ENCODE data around the gene ARMH3.

Gene ARMH3

DNA sequence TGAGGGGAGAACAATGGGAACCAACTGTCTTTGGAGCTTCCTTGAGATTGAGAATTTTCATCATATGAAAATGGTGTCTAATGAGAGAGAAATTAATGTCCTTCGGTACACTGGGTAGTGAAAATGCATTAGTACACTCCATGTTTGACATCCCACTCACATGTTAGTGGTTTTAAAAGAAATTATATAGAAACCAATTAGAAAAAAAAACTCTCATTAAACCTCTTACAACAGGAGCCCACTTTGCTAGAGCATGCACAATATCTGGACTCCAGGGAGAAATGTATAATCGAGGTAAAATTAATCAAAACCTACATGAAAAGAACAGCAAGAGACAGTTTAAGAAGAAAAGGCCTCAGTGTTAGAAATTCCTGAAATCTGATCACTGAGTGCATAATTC lies 133.1 kb downstream of the ARMH3 start:
- no peak for TF ChIP-seq CTCF (IDR thresholded peaks at IDR 0.05; ENCODE audit: low read depth, low read length)
- TF ChIP-seq, protein P1, sequence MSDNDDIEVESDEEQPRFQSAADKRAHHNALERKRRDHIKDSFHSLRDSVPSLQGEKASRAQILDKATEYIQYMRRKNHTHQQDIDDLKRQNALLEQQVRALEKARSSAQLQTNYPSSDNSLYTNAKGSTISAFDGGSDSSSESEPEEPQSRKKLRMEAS (IDR thresholded peaks at IDR 0.05; ENCODE audit: low read depth, low read length) = no peak
- no peak for TF ChIP-seq POLR2A (IDR thresholded peaks at IDR 0.05; ENCODE audit: extremely low read depth, insufficient read length)
- TF ChIP-seq MYC (IDR thresholded peaks at IDR 0.05; ENCODE audit: low read depth, low read length) = no peak
- H3K4me3 ChIP-seq (ENCODE audit: low read depth, low read length) = no peak overlapping the region
- DNase-seq (ENCODE audit: low read depth) = no peak

DNA sequence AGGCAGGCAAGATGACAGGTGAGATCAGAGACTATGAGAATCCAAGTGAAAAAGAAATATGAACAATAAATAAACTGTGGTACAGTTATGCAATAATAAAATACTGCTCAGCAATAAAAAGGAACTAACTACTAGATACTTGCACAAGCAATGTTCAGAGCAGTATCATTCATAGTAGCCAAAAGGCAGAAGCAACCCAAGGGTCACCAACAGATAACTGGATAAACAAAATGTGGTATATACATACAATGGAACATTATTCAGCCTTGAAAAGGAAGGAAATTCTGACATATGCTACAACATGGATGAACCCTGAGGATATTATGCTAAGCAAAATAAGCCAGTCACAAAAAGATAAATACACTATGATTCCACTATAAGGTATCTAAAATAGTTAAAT lies 135.4 kb downstream of the ARMH3 start:
- no peak for TF ChIP-seq CTCF (IDR thresholded peaks at IDR 0.05; ENCODE audit: low read depth, low read length)
- TF ChIP-seq POLR2A (IDR thresholded peaks at IDR 0.05; ENCODE audit: extremely low read depth, insufficient read length) = no peak
- TF ChIP-seq MYC (IDR thresholded peaks at IDR 0.05; ENCODE audit: low read depth, low read length) = no peak
- no peak overlapping the region for H3K4me3 ChIP-seq (ENCODE audit: low read depth, low read length)
- DNase-seq (ENCODE audit: low read depth) = peak; percentile 31

- no peak for DNase-seq (ENCODE audit: low read depth)
These were observed 136.8 kb downstream of the ARMH3 start for GRCh38 chr10:101919026-101919770.

GRCh38 chr10:101912561-101913179 lies 143.3 kb downstream of the ARMH3 start:
- H3K4me3 ChIP-seq (ENCODE audit: low read depth, low read length) = no peak overlapping the region
- no peak for DNase-seq (ENCODE audit: low read depth)
- TF ChIP-seq, protein P1 (IDR thresholded peaks at IDR 0.05; ENCODE audit: low read depth, low read length) = no peak
- TF ChIP-seq CTCF (IDR thresholded peaks at IDR 0.05; ENCODE audit: low read depth, low read length) = no peak
- TF ChIP-seq POLR2A (IDR thresholded peaks at IDR 0.05; ENCODE audit: extremely low read depth, insufficient read length) = no peak
- no peak for TF ChIP-seq MYC (IDR thresholded peaks at IDR 0.05; ENCODE audit: low read depth, low read length)

More at GRCh38 chr10:101919026-101919770, 136.8 kb downstream of the ARMH3 start:
- TF ChIP-seq CTCF (IDR thresholded peaks at IDR 0.05; ENCODE audit: low read depth, low read length) (no peak), POLR2A (IDR thresholded peaks at IDR 0.05; ENCODE audit: extremely low read depth, insufficient read length) (no peak), MYC (IDR thresholded peaks at IDR 0.05; ENCODE audit: low read depth, low read length) (no peak)
- TF ChIP-seq, protein P1 (IDR thresholded peaks at IDR 0.05; ENCODE audit: low read depth, low read length) = no peak
- H3K4me3 ChIP-seq (ENCODE audit: low read depth, low read length) = no peak overlapping the region

DNA sequence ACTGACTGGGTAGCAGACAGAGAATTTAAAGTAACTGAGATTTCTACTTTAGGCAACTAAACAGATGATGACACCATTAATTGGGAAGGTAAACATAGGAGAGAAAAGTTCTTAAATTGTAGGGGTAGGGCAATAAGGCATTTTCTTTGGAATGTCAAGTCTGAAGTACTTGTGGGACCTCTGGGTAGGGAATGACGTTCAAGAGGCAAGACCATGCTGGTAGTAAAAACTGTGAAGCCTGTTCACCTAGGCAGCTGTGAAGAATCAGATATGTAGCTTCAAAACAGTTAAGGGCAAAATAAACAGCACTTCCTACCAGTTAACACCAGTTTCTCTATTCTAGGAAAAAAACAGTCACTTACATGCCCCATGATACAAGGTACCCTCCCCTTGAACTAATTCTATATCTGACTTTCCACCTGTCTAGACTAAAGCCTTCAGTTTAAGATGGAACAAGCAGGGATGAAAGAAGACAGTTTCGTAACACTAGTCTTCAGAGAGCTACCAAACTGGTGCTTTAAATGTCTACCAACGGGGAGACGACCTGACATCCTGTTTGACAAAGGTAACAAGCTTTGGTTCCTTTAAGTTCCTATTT lies 149.3 kb downstream of the ARMH3 start:
- no peak overlapping the region for H3K4me3 ChIP-seq (ENCODE audit: low read depth, low read length)
- TF ChIP-seq CTCF (IDR thresholded peaks at IDR 0.05; ENCODE audit: low read depth, low read length) = no peak
- TF ChIP-seq MYC (IDR thresholded peaks at IDR 0.05; ENCODE audit: low read depth, low read length) = no peak
- TF ChIP-seq POLR2A (IDR thresholded peaks at IDR 0.05; ENCODE audit: extremely low read depth, insufficient read length) = no peak
- TF ChIP-seq, protein P1 (IDR thresholded peaks at IDR 0.05; ENCODE audit: low read depth, low read length) = no peak
- no peak for DNase-seq (ENCODE audit: low read depth)
